Measurements from ENCODE around the gene TMEM258. TPM values are rescaled to one million over a fixed set of nuclear protein-coding genes. Genes with fewer than 3 reads are reported as not detected.

Gene TMEM258
- total RNA-seq, 2 donors from 2014 or later = 68.4 to 77.6 TPM

- peaks cover 11% of the 10 kb centered on the region for H3K4me1 Mint-ChIP-seq
- no peaks in the 10 kb centered on the region for H3K36me3 Mint-ChIP-seq (ENCODE audit: low read depth)
- DNase-seq (no peak), ATAC-seq (no peak)
- H3K27me3 Mint-ChIP-seq = peaks cover 25% of the 10 kb centered on the region
- H3K4me3 Mint-ChIP-seq = no peak overlapping the region
- H3K9me3 ChIP-seq (ENCODE audit: control insufficient read depth, low read length, poor library complexity, severe bottlenecking) = no peaks in the 10 kb centered on the region
- H3K27ac Mint-ChIP-seq = no peak overlapping the region
These were observed 42.7 kb downstream of the TMEM258 start for GRCh38 chr11:61749591-61750217.

- Mint-ChIP-seq H3K4me3 (no peak overlapping the region), H3K27me3 (peaks cover 21% of the 10 kb centered on the region), H3K27ac (no peak overlapping the region), H3K4me1 (peaks cover 7% of the 10 kb centered on the region), H3K36me3 (ENCODE audit: low read depth) (no peaks in the 10 kb centered on the region)
- no peak for DNase-seq
- no peak for ATAC-seq
- no peaks in the 10 kb centered on the region for H3K9me3 ChIP-seq (ENCODE audit: control insufficient read depth, low read length, poor library complexity, severe bottlenecking)
These were observed 44.5 kb downstream of the TMEM258 start for GRCh38 chr11:61747967-61748285.

- ATAC-seq (peak; percentile 43), DNase-seq (peak in 2 of 3 donors; percentile 27)
- H3K4me3 Mint-ChIP-seq = no peak overlapping the region
- H3K9me3 ChIP-seq (ENCODE audit: control insufficient read depth, low read length, poor library complexity, severe bottlenecking) = no peaks in the 10 kb centered on the region
- no peak overlapping the region for H3K27ac Mint-ChIP-seq
- peaks cover 6% of the 10 kb centered on the region for H3K4me1 Mint-ChIP-seq
- no peaks in the 10 kb centered on the region for H3K36me3 Mint-ChIP-seq (ENCODE audit: low read depth)
- peaks cover 21% of the 10 kb centered on the region for H3K27me3 Mint-ChIP-seq
These were observed 45.0 kb downstream of the TMEM258 start for GRCh38 chr11:61747192-61747966.

GRCh38 chr11:61746442-61747191 lies 45.8 kb downstream of the TMEM258 start:
- Mint-ChIP-seq H3K4me3 (no peak overlapping the region), H3K4me1 (peaks cover 6% of the 10 kb centered on the region), H3K36me3 (ENCODE audit: low read depth) (no peaks in the 10 kb centered on the region), H3K27me3 (peaks cover 21% of the 10 kb centered on the region), H3K27ac (no peak overlapping the region)
- ATAC-seq (no peak), DNase-seq (no peak)
- H3K9me3 ChIP-seq (ENCODE audit: control insufficient read depth, low read length, poor library complexity, severe bottlenecking) = no peaks in the 10 kb centered on the region

- Mint-ChIP-seq H3K4me3 (no peak overlapping the region), H3K36me3 (ENCODE audit: low read depth) (no peaks in the 10 kb centered on the region), H3K27ac (no peak overlapping the region), H3K27me3 (peaks cover 15% of the 10 kb centered on the region), H3K4me1 (peaks cover 2% of the 10 kb centered on the region)
- ATAC-seq = no peak
- DNase-seq = no peak
- no peaks in the 10 kb centered on the region for H3K9me3 ChIP-seq (ENCODE audit: control insufficient read depth, low read length, poor library complexity, severe bottlenecking)
These were observed 46.5 kb downstream of the TMEM258 start for GRCh38 chr11:61745781-61746441.

- ATAC-seq (no peak), DNase-seq (no peak)
- Mint-ChIP-seq H3K36me3 (ENCODE audit: low read depth) (no peaks in the 10 kb centered on the region), H3K4me3 (no peak overlapping the region), H3K27me3 (peaks cover 11% of the 10 kb centered on the region), H3K27ac (no peak overlapping the region), H3K4me1 (no peaks in the 10 kb centered on the region)
- no peaks in the 10 kb centered on the region for H3K9me3 ChIP-seq (ENCODE audit: control insufficient read depth, low read length, poor library complexity, severe bottlenecking)
These were observed 47.7 kb downstream of the TMEM258 start for GRCh38 chr11:61744609-61745156.

GRCh38 chr11:61744181-61744580 lies 48.2 kb downstream of the TMEM258 start:
- Mint-ChIP-seq H3K27me3 (peaks cover 7% of the 10 kb centered on the region), H3K4me1 (no peaks in the 10 kb centered on the region), H3K27ac (no peak overlapping the region), H3K36me3 (ENCODE audit: low read depth) (no peaks in the 10 kb centered on the region), H3K4me3 (no peak overlapping the region)
- no peaks in the 10 kb centered on the region for H3K9me3 ChIP-seq (ENCODE audit: control insufficient read depth, low read length, poor library complexity, severe bottlenecking)
- DNase-seq (no peak), ATAC-seq (no peak)

GRCh38 chr11:61743486-61744095 lies 48.8 kb downstream of the TMEM258 start:
- Mint-ChIP-seq H3K27ac (no peak overlapping the region), H3K36me3 (ENCODE audit: low read depth) (no peaks in the 10 kb centered on the region)
- no peak for ATAC-seq

GRCh38 chr11:61742391-61742790 lies 50.0 kb downstream of the TMEM258 start:
- H3K9me3 ChIP-seq (ENCODE audit: control insufficient read depth, low read length, poor library complexity, severe bottlenecking) = no peaks in the 10 kb centered on the region
- Mint-ChIP-seq H3K27ac (no peak overlapping the region), H3K4me3 (no peak overlapping the region), H3K4me1 (no peaks in the 10 kb centered on the region), H3K36me3 (ENCODE audit: low read depth) (no peaks in the 10 kb centered on the region), H3K27me3 (no peaks in the 10 kb centered on the region)
- ATAC-seq = no peak
- DNase-seq = no peak

More at GRCh38 chr11:61743486-61744095, 48.8 kb downstream of the TMEM258 start:
- Mint-ChIP-seq H3K27me3 (peaks cover under 1% of the 10 kb centered on the region), H3K4me1 (no peaks in the 10 kb centered on the region), H3K4me3 (no peak overlapping the region)
- no peaks in the 10 kb centered on the region for H3K9me3 ChIP-seq (ENCODE audit: control insufficient read depth, low read length, poor library complexity, severe bottlenecking)
- DNase-seq = no peak

- no peak for ATAC-seq
- H3K4me3 Mint-ChIP-seq = no peak overlapping the region
- no peak overlapping the region for H3K27ac Mint-ChIP-seq
These were observed 52.4 kb downstream of the TMEM258 start for GRCh38 chr11:61739966-61740365.

GRCh38 chr11:61739413-61739812 lies 53.0 kb downstream of the TMEM258 start:
- H3K27me3 Mint-ChIP-seq = no peaks in the 10 kb centered on the region
- H3K4me3 Mint-ChIP-seq = no peak overlapping the region
- no peak overlapping the region for H3K27ac Mint-ChIP-seq

More at GRCh38 chr11:61739966-61740365, 52.4 kb downstream of the TMEM258 start:
- H3K9me3 ChIP-seq (ENCODE audit: control insufficient read depth, low read length, poor library complexity, severe bottlenecking) = no peaks in the 10 kb centered on the region
- Mint-ChIP-seq H3K4me1 (no peaks in the 10 kb centered on the region), H3K36me3 (ENCODE audit: low read depth) (no peaks in the 10 kb centered on the region), H3K27me3 (no peaks in the 10 kb centered on the region)
- DNase-seq = no peak

More at GRCh38 chr11:61739413-61739812, 53.0 kb downstream of the TMEM258 start:
- no peaks in the 10 kb centered on the region for H3K9me3 ChIP-seq (ENCODE audit: control insufficient read depth, low read length, poor library complexity, severe bottlenecking)
- no peaks in the 10 kb centered on the region for H3K4me1 Mint-ChIP-seq
- H3K36me3 Mint-ChIP-seq (ENCODE audit: low read depth) = no peaks in the 10 kb centered on the region
- no peak for ATAC-seq
- no peak for DNase-seq

Measured in T-helper 17 cell (primary cell).